ENCODE data around the gene WNT3A.

The WNT3A gene

GRCh38 chr1:228088586-228089498, 82.0 kb downstream of the WNT3A start:
- peak; percentile 39 for DNase-seq

DNA sequence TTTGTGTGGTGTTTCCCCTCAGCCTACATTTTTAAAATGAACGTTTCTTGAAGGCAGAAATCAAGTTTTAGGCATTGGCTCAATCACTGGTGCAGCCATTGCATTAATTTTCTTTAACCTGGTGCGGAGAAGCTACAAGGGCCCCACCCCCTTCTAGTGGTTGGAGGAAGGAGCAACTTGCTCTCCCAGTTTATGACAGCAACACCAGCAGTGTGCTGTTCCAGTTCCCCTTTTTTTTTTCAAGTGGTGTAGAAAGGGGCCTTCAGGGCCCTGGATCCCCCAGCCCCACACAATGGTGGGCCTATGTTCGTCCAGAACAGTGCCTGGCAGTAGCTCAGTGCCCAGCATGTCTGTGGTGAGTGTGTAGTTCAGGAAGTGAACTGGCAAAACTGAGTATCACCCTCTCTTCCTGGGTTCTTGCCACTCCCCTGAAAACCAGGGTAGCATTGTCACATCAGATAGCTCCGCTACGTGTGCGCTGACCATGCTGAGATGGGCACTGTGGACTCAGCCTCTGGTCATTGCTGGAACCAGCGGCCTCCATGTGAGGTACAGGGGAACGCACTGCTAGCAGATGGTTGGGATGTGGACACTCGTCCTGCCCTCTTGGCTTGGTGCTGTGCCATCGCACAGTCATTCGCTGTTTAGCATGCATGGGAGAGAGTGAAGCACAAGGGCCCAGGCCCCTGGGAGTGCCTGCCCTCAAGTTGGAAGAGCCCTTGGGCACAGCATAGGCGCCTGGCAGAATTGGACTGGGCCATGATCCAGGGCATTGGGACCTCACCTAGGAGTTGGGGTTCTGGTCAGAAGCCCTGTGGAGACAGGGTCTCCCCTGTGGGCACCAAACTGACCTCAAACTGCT, 83.0 kb downstream of the WNT3A start:
- peak; percentile 0 for DNase-seq

GRCh38 chr1:228090613-228091081, 83.8 kb downstream of the WNT3A start:
- DNase-seq: no peak

DNA sequence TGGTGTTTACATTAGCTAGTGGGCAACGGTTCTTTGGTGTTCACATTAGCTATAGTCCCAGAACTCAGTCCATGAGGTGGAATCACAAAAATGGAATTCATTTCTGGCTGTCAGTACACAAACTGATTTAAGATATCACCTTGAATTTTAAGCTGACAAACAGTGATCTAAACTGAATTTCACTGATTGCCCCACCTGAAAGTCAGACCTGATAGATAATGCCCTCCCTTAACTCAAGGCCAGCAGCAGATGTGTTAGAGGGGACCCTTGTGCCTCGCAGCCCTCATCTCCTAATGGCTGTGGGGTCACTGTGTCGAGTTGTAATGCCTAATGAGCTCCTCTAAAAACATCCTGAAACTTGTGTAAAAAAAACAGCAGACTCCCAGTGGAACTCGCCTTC, 84.3 kb downstream of the WNT3A start:
- no peak for DNase-seq

GRCh38 chr1:228092342-228093049, 85.7 kb downstream of the WNT3A start:
- DNase-seq: no peak

DNA sequence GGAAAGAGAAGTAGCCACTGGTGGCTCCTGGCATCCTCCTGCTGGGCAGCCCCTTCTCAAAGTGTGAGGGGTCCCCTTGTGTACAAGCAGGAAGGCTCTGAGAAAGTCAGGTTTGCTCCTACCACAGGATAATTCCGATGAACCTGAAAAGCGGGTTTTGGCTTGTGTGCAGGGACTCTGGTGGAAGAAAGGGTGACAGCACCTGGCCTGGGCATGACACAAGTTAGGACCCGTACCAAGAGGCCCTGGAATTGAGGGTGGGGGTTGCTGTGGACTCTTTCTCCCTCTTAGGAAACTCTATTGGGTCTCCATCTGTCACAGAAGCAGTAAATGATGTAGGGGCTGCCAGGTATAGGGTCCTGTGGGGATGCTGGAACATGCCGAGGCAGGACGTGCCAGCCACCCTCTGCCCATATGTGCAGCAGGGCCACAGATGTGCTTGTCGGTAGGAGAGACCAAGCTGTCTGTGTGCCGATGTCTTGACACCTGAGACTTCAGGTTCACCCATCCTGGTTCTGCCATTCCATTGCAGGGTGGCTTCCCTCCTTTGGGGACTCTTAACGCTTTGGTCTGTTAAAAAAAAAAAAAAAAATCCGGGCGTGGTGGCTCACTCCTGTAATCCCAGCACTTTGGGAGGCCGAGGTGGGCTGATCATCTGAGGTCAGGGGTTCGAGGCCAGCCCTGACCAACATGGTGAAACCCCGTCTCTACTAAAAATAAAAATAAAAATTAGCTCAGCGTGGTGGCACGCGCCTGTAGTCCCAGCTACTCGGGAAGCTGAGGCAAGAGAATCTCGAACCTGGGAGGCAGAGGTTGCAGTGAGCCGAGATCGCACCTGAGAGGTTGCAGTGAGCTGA, 86.5 kb downstream of the WNT3A start:
- peak; percentile 0 for DNase-seq

GRCh38 chr1:228094432-228095016, 87.7 kb downstream of the WNT3A start:
- no peak for DNase-seq

GRCh38 chr1:228095161-228095560, 88.4 kb downstream of the WNT3A start:
- no peak for DNase-seq

DNA sequence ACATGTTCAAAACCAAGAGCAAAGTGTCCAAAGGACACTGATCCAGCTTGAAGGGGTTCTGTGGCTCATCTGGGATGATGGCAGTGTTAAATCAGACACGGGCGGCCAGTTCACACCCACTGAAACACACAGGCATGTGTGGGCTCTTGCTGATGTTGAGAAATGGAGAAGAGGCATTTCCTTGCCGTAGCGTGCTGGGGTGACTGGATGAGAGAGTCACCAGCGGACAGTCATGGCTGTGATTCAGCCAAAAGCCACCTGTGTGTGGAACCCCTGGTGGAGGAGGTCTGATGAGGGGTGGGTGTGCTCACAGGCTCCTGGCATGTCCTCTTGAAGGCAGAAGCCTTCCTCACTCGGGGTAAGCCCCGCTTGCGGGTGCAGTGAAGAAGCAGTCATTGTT, 89.1 kb downstream of the WNT3A start:
- DNase-seq: no peak

DNA sequence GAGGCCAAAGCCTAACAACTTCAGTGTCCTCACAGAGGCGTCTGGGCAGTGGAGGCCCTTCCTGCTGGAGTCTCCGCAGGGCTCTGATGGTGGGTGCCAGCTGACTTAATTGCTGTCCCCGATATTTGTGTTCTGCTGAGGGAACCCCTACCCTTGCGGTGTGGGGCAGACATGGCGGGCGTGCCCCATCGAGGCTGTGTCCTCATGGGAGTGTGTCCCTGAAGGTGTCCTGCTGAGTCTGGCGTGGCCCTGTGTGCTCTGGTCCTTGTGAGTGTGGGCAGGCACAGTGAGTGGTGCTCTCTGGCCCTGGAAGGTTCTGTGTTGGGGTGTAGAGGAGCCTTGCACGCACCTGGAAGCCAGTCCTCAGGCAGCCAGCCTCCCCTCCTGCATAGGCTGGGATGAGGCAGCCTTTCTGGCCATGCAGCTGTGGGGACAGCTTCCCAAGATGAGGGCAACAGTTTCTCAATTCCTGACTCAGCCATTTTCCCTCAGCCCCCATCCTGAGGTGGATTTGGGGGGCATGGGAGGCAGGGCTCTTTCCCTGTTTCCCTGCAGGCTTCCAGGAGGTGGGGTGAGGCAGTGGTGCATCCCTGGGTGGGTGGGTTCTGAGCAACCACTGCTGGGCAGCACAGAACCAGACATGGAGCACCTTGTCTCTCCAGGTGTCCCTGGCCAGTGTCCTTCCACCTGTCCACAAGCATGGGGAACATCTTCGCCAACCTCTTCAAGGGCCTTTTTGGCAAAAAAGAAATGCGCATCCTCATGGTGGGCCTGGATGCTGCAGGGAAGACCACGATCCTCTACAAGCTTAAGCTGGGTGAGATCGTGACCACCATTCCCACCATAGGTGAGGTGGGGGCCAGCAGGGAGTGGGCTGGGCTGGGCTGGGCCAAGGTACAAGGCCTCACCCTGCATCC, 89.9 kb downstream of the WNT3A start:
- peak; percentile 0 for DNase-seq

DNA sequence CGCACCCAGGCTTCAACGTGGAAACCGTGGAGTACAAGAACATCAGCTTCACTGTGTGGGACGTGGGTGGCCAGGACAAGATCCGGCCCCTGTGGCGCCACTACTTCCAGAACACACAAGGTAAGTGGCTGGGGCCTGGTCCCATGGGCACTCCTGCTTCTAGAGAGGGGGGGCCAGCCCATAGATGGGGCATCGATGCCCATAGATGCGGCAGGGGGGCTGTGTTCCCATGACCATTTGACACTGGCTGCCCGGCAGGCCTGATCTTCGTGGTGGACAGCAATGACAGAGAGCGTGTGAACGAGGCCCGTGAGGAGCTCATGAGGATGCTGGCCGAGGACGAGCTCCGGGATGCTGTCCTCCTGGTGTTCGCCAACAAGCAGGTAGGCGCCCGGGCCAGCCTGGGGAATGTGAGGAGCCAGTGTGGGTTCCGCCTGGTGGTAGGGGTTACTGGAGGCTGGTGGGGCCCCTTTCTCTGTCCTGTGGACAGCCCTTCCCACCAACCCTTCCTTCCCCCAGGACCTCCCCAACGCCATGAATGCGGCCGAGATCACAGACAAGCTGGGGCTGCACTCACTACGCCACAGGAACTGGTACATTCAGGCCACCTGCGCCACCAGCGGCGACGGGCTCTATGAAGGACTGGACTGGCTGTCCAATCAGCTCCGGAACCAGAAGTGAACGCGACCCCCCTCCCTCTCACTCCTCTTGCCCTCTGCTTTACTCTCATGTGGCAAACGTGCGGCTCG, 90.7 kb downstream of the WNT3A start:
- DNase-seq: no peak

- no peak for DNase-seq
Measured at GRCh38 chr1:228098323-228098931, 91.6 kb downstream of the WNT3A start.

GRCh38 chr1:228099331-228099732, 92.5 kb downstream of the WNT3A start:
- no peak for DNase-seq

GRCh38 chr1:228100822-228101613, 94.2 kb downstream of the WNT3A start:
- no peak for DNase-seq

DNA sequence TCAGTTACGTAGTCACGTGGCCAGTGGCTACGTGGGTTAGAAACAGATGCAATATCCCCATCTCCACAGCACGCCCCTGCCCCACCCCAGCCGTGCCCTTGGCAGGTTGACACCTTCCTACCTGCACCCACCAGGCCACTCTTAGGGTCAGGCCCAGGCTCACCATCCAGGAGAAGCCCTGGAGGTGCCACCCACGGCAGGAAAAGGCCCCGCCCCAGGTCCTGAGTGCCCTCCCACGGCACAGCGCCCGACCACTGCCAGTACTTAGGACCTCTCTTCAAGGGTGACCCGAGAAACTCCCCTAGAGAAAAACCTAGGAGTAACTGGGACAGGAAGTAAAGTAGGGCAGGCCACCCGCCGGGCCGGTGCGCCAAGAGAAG, 94.8 kb downstream of the WNT3A start:
- DNase-seq: no peak

DNA sequence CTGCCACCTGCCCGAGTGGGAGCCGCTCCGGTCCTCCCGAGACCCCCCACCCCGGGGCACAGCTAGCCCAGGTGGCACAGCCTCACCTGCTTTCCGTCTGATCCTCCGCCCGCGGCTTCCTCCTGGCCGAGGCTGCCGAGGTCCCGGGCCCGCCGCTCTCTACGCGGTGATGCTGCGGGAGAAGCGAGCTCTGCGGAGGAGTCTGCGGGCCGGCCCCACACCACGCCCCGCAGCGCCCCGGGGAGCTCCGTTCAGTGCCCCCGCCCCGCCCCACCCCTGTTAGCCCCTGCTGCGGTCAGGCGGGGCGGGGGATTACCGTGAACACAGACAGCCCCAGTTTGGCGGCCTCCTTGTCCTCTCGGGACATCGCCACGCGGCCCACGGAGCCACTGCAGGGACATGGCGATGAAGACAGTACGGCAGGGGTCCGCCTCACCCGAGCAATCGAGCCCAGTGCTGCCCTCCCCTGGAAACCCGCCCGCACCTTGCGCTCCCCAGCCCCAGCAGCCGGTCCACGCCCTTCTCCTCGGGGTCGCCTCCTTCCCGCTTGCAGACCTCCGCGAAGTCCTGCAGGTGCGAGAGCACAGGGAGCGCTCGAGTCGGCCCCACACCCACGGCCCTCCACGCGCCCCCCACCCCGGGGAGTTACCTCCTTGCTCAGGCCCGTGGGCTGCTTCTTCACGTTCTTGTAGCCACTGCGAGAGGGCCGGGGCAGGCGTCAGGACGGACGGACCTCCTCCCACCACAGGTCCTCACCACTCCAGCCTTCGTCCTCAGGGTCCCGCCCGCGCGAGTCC, 95.4 kb downstream of the WNT3A start:
- DNase-seq: peak; percentile 64

DNA sequence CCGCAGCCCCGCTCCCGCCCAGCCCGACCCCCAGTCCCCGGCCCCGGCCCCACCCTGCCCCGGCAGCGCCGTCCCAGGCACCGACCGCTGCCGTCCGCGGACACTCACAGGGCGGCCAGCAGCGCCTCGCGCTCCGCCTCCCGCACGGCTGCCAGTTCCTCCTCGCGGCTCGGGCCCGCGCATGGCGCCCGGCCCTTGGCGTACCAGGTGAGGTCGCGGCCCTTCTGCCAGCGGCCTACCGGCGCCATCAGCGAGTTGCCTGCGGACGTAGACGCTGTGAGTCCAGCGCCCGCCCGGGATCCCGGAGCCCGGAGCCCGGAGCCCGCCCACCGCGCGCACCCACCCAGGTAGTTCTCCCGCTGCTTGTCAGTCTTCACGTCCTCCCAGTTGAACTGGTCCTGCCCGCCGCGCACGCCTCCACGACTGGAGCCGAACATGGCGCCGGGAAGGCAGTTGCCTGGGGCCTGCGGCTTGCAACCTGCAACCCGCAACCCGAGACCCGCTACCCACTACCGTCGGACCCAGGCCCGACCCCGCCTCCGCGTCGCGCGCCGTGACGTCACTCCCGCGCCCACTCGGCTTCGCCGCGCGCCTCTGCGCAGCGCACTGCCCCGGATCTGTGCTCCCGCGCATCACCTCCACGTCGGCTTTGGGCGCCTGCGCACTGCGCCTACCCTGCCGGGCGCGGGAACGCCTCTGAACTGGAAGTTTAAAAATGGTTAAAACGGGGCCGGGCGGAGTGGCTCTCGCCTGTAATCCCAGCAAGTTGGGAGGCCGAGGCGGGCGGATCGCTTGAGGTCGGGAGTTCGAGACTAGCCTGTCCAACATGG, 96.2 kb downstream of the WNT3A start, which contains the start of gene C1orf35:
TSS of gene C1orf35 (minus strand) at position 535 of the 830 bp plus-strand sequence. CDS start at position 437, 98 bp downstream.
- peak; percentile 92 for DNase-seq
